ENCODE data around the gene PRR20G. TPM values are rescaled to one million over a fixed set of nuclear protein-coding genes. Genes with fewer than 3 reads are reported as not detected.

The PRR20G gene
- total and polyA plus RNA-seq, 2 donors (not counting 3 experiments of a cell fraction or from before 2014, with no cell fraction given) = not detected

DNA sequence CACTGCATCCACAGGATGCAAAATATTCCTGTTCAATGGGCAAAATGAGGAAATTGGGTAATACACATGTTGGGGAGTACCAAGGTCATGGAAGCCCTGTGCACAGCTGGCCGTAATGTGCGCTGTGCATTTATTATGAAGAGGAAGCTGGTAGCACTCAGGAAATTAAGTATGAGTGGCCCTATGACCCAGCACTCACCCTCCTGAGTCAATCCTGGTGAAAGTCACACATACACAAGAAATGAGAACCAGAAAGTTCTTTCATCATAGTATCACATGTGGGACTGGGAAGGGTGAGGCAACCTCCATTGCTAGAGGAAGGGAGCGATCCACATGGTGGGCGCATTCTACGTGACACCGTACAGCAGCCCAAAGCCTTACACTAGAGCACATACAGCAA is 11.4 kb upstream of the PRR20G start:
- ChIA-PET POLR2A (no interaction called here), CTCF (no interaction called here)
- no peaks in the 10 kb centered on the region for H3K36me3 ChIP-seq (ENCODE audit: control insufficient read depth in 2 of 2, extremely low read depth in 1 of 2, insufficient read depth in 2 of 2, low read length in 2 of 2)
- H3K27ac ChIP-seq (ENCODE audit: insufficient read depth, low read depth, low read length) = no peak overlapping the region
- dilution Hi-C loops (cut with MboI; ENCODE audit: extremely low pct_ligation_motif_present, low sequenced_read_pairs) = no loop called here
- no peak overlapping the region for H3K4me3 ChIP-seq (replicated peaks in 1 of 3; ENCODE audit: insufficient read depth in 1 of 3, low read depth in 1 of 3, low read length in 3 of 3)
- no peak for FAIRE-seq
- H3K9me3 ChIP-seq (replicated peaks; ENCODE audit: control insufficient read depth, insufficient read depth, low read length) = no peaks in the 10 kb centered on the region
- no peak for DNase-seq (ENCODE audit: low read depth, low spot score)
- no peaks in the 10 kb centered on the region for H3K79me2 ChIP-seq (ENCODE audit: control insufficient read depth, insufficient read depth, low read length)
- no peaks in the 10 kb centered on the region for H3K27me3 ChIP-seq (ENCODE audit: control insufficient read depth in 2 of 2, insufficient read depth in 2 of 2, low read length in 2 of 2)
- no peak overlapping the region for H3K4me2 ChIP-seq (ENCODE audit: insufficient read depth, low read length)
- intact Hi-C loops (cut with micrococcal nuclease) = no loop called here
- no TSS peak for BruUV-seq (replicated peaks)
- no peaks in the 10 kb centered on the region for H3K4me1 ChIP-seq (ENCODE audit: control insufficient read depth, extremely low read depth, insufficient read depth, low read length)
- no peaks in the 10 kb centered on the region for H4K20me1 ChIP-seq (replicated peaks; ENCODE audit: control insufficient read depth, extremely low read depth, insufficient read depth, low read length)
- H3K9me1 ChIP-seq (replicated peaks; ENCODE audit: control insufficient read depth, extremely low read depth, insufficient read depth, low read length) = no peaks in the 10 kb centered on the region
- H3K9ac ChIP-seq (replicated peaks; ENCODE audit: extremely low read depth, insufficient read depth, low read length) = no peak overlapping the region
- H2AFZ ChIP-seq (ENCODE audit: low read depth, low read length) = no peak overlapping the region
- TF ChIP-seq, protein P1, sequence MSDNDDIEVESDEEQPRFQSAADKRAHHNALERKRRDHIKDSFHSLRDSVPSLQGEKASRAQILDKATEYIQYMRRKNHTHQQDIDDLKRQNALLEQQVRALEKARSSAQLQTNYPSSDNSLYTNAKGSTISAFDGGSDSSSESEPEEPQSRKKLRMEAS (IDR thresholded peaks at IDR 0.05; ENCODE audit: insufficient read depth, insufficient read length) = no peak
- TF ChIP-seq POLR2A (IDR thresholded peaks at IDR 0.05; ENCODE audit: low read depth, low read length) (no peak), MYC (IDR thresholded peaks at IDR 0.05; ENCODE audit: low read depth, low read length) (no peak), FOS (IDR thresholded peaks at IDR 0.05; ENCODE audit: borderline replicate concordance, insufficient read depth, low read length) (no peak), POLR2AphosphoS5 (IDR thresholded peaks at IDR 0.05; ENCODE audit: insufficient read depth, low read depth, low read length) (no peak), JUN (IDR thresholded peaks at IDR 0.05; ENCODE audit: borderline replicate concordance, insufficient read depth, insufficient read length, low read depth) (no peak), GATA2 (IDR thresholded peaks at IDR 0.05; ENCODE audit: insufficient read depth, insufficient read length, low read depth, low read length) (no peak), EZH2 (IDR thresholded peaks at IDR 0.05; ENCODE audit: borderline replicate concordance, low read depth, low read length, severe bottlenecking) (no peak)
- TF ChIP-seq, protein P2, sequence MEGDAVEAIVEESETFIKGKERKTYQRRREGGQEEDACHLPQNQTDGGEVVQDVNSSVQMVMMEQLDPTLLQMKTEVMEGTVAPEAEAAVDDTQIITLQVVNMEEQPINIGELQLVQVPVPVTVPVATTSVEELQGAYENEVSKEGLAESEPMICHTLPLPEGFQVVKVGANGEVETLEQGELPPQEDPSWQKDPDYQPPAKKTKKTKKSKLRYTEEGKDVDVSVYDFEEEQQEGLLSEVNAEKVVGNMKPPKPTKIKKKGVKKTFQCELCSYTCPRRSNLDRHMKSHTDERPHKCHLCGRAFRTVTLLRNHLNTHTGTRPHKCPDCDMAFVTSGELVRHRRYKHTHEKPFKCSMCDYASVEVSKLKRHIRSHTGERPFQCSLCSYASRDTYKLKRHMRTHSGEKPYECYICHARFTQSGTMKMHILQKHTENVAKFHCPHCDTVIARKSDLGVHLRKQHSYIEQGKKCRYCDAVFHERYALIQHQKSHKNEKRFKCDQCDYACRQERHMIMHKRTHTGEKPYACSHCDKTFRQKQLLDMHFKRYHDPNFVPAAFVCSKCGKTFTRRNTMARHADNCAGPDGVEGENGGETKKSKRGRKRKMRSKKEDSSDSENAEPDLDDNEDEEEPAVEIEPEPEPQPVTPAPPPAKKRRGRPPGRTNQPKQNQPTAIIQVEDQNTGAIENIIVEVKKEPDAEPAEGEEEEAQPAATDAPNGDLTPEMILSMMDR (IDR thresholded peaks at IDR 0.05; ENCODE audit: extremely low read depth in 1 of 2, insufficient read depth in 1 of 2, low read depth in 1 of 2, low read length in 2 of 2) = no peak
